Measurements from ENCODE around the gene RCVRN. TPM values are rescaled to one million over a fixed set of nuclear protein-coding genes. Genes with fewer than 3 reads are reported as not detected.
A peak's percentile ranks its signal among the peaks of the same experiment; 100 is the strongest.

Gene RCVRN
- total RNA-seq, 2 experiments from 2014 or later = not detected

DNA sequence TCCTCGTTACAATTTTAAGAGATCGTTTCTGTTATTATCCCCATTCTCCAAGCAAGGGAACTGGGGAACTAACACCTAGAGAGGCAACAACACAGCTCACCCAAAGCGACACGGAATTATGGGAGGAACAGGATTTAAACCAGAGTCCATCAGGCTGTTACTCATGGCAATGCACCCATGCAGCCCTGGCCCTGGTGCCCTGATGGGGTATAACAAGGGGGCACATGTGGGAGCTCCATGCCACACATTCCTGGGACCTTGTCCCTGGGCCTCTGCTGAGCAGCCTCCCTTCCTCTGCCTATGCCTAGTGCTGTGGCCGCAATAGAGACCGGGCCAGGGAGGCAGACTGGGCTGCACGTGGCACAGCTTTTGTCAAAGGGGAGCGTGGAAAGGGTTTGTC lies 13.3 kb upstream of the RCVRN start:
- POLR2A ChIA-PET = no interaction called here
- Mint-ChIP-seq H3K9me3 (no peaks in the 10 kb centered on the region), H3K4me1 (ENCODE audit: low read depth) (no peaks in the 10 kb centered on the region), H3K4me3 (no peak overlapping the region), H3K27ac (no peak overlapping the region), H3K36me3 (no peaks in the 10 kb centered on the region), H3K27me3 (no peaks in the 10 kb centered on the region)
- intact Hi-C loops (cut with micrococcal nuclease) = no loop called here
- no peak for DNase-seq
- CTCF ChIA-PET = no interaction called here

DNA sequence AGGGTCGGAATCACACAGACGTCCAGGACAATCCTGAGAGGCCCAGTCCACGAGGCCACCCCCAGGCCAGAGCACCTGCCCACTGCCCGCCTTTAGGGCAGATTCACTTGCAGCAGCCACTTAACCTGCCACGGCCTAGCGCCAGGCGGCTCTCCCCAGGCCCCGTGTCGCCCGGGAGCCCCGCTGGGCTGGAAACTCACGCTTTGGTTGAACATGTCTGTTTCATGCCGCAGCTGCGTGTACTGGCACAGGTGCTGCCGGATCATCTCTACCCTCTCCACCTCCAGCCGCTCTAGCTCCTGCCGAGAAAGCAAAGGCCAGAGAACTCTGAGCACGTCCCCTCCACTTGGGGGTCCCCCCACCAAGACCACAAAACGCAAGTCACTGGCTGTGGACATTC lies 12.7 kb upstream of the RCVRN start:
- H3K27ac Mint-ChIP-seq = no peak overlapping the region
- H3K4me3 Mint-ChIP-seq = no peak overlapping the region
- no peaks in the 10 kb centered on the region for H3K27me3 Mint-ChIP-seq
- no peaks in the 10 kb centered on the region for H3K36me3 Mint-ChIP-seq
- POLR2A ChIA-PET = no interaction called here
- no peaks in the 10 kb centered on the region for H3K9me3 Mint-ChIP-seq
- no peaks in the 10 kb centered on the region for H3K4me1 Mint-ChIP-seq (ENCODE audit: low read depth)
- intact Hi-C loops (cut with micrococcal nuclease) = no loop called here
- CTCF ChIA-PET = no interaction called here
- no peak for DNase-seq

DNA sequence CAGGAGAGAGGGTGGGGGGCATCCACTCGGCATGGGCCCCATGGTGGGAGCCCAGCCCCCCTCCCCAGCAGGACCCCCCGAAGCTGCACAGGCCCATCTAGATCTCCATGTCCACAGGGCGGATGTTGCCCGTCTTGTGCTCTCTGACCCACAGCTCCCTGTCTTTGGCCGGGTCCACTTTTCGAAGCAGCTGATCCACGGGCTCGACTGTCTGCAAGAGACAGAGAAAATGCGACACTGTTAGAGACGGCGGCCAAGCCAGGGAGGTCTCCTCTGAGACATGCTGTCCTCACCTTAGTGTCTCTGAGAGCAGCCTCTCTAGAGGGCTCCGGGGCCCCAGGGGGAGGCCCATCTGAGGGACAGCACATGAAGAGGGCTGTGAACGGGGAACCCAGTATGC lies 12.1 kb upstream of the RCVRN start:
- ChIA-PET POLR2A (no interaction called here), CTCF (no interaction called here)
- H3K36me3 Mint-ChIP-seq = no peaks in the 10 kb centered on the region
- no peak overlapping the region for H3K27ac Mint-ChIP-seq
- H3K27me3 Mint-ChIP-seq = no peaks in the 10 kb centered on the region
- no peak for DNase-seq
- no peaks in the 10 kb centered on the region for H3K9me3 Mint-ChIP-seq
- intact Hi-C loops (cut with micrococcal nuclease) = no loop called here
- H3K4me3 Mint-ChIP-seq = no peak overlapping the region
- H3K4me1 Mint-ChIP-seq (ENCODE audit: low read depth) = no peaks in the 10 kb centered on the region

DNA sequence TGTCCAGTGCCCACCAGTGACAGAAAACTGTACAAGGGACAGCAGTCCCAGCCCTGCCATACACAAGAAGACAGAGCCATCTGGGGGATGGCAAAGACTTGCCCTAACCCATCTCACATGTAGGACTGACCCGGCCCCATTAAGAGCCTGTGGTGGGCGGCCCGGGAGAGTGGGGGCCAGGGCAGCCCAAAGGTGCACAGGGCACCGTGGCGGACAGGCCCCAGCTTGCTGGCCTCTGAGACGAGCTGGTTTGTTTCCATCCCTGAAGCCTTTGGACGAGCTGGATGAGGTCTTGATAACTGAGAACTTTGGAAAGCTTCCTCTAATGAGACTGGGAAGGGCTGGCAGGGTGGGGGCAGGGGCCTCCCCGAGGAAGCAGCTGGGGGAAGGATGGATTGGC lies 11.0 kb upstream of the RCVRN start:
- no peaks in the 10 kb centered on the region for H3K4me1 Mint-ChIP-seq (ENCODE audit: low read depth)
- DNase-seq = no peak
- CTCF ChIA-PET = no interaction called here
- POLR2A ChIA-PET = no interaction called here
- no peak overlapping the region for H3K27ac Mint-ChIP-seq
- H3K9me3 Mint-ChIP-seq = no peaks in the 10 kb centered on the region
- no peaks in the 10 kb centered on the region for H3K27me3 Mint-ChIP-seq
- no peaks in the 10 kb centered on the region for H3K36me3 Mint-ChIP-seq
- H3K4me3 Mint-ChIP-seq = no peak overlapping the region
- intact Hi-C loops (cut with micrococcal nuclease) = no loop called here

DNA sequence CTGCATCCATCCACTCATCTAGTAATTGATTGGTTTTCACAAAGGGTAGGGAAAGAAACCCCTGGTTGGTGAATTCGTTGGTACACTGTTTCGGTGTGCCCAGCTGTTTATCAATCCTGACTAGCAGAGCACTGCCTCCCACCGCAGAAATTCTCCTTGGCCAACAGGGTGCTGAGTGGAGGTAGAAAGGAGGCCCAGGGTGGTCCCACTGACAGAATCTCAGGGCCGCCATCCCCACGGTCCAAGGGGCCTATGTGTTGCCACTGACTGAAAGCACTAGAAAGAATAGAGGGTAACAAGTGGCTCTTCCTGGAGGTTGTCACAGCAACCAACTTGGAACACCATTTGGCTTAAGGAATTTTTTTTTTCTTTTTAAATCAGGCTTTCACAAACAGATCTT lies 8.4 kb upstream of the RCVRN start:
- no peaks in the 10 kb centered on the region for H3K27me3 Mint-ChIP-seq
- H3K4me1 Mint-ChIP-seq (ENCODE audit: low read depth) = no peaks in the 10 kb centered on the region
- no peak for DNase-seq
- no peak overlapping the region for H3K27ac Mint-ChIP-seq
- intact Hi-C loops (cut with micrococcal nuclease) = no loop called here
- CTCF ChIA-PET = interaction anchor here (1.3 kb wide), 1 partner anchor 11 kb away, joined by 5 read pairs; no protein-coding TSS in a partner anchor
- H3K9me3 Mint-ChIP-seq = no peaks in the 10 kb centered on the region
- H3K36me3 Mint-ChIP-seq = no peaks in the 10 kb centered on the region
- H3K4me3 Mint-ChIP-seq = no peak overlapping the region
- POLR2A ChIA-PET = no interaction called here

DNA sequence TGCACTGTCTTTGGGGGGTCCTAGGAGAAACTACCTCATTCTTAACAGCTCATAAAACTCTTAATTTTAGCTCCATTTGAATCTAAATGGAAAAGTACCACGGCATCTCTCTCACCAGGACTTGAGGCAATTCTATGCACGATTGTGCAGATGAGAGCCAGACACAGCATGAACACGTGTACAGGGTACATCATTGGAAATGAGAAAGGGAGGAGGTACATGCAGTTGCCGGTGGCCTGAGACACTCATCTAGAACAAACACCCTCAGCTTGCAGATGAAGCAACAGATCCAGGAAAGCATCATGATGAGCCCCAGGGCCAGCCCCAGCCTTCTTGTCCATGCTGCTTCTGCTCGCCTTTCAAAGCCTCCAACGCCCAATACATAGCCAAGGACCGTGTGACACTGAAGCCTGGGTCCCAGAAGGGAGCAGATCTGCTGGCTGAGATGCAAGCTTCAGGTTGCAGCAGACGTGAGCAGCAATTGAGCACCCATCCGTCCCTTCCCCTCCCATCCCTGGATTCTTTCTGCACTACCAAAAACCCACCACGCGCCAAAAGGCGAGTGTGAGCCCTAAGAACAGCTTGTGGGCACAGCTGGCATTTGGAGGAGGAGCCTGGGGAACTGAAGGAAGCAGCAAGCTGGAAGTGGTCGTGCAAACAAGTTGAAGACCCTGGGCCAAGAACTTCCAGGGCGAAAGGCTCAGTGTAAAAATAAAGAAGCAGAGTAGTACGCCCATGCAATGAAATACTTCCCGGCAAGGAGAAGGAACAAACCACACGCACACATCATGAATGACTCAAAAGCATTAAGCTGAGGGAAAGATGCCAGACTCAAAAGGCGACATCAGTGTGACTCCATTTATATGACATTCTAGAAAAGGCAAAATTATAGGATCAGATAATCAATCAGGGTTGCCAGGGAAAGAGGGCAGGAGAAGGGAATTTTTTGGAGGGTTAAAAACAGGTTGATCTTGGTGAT lies 7.3 kb upstream of the RCVRN start:
- ChIA-PET POLR2A (no interaction called here), CTCF (interaction anchor here (1.1 kb wide), 1 partner anchor 415 kb away, joined by 3 read pairs; no protein-coding TSS in a partner anchor)
- intact Hi-C loops (cut with micrococcal nuclease) = no loop called here
- Mint-ChIP-seq H3K9me3 (no peaks in the 10 kb centered on the region), H3K4me1 (ENCODE audit: low read depth) (no peaks in the 10 kb centered on the region), H3K27me3 (no peaks in the 10 kb centered on the region), H3K27ac (no peak overlapping the region), H3K36me3 (no peaks in the 10 kb centered on the region), H3K4me3 (no peak overlapping the region)
- no peak for DNase-seq

DNA sequence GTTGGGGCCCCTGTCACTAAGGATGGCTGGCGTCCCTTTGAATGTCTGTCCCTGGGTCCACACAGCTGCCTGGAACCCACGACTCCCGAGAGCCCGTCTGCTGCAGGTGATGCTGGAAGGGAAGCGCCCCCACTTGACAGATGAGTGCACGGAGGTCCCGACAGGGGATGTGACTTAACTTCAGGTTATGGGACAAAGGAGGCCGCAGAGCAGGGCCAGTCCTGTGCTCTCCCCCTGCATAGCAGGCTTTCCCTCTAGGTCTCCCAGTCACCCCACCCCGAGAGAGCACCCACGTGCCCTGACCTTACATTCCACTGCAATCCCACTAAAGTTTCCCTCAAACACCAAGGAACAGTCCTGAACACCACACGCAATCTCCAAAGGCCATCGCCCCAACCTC lies 6.0 kb upstream of the RCVRN start:
- DNase-seq = no peak
- intact Hi-C loops (cut with micrococcal nuclease) = no loop called here
- Mint-ChIP-seq H3K4me3 (no peak overlapping the region), H3K27ac (no peak overlapping the region), H3K9me3 (no peaks in the 10 kb centered on the region), H3K27me3 (no peaks in the 10 kb centered on the region), H3K36me3 (no peaks in the 10 kb centered on the region), H3K4me1 (ENCODE audit: low read depth) (no peaks in the 10 kb centered on the region)
- ChIA-PET CTCF (interaction anchor here (1.1 kb wide), 1 partner anchor 416 kb away, joined by 3 read pairs; no protein-coding TSS in a partner anchor), POLR2A (no interaction called here)

DNA sequence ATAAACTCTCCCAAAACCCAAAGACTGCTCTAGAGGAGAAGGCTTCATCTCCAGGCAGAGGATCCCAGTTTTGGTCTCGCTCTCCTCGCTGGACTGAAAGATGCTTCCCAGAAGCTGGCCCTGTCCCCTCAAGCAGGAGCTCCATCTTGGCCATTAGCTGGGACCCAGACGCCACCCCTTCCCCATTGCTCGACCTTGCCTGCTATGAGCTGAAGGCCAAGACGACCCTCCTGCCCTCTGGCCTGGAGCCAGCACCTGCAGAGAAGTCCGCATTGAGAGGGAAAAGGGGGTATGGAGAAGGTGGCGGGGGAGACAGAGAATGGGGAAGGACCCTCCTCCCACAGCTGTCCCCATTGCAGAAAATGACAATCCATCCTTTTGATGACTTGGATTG lies 3.6 kb upstream of the RCVRN start:
- no peak for DNase-seq
- Mint-ChIP-seq H3K4me3 (no peak overlapping the region), H3K4me1 (ENCODE audit: low read depth) (no peaks in the 10 kb centered on the region), H3K27me3 (no peaks in the 10 kb centered on the region), H3K9me3 (no peaks in the 10 kb centered on the region), H3K27ac (no peak overlapping the region), H3K36me3 (no peaks in the 10 kb centered on the region)
- intact Hi-C loops (cut with micrococcal nuclease) = no loop called here
- ChIA-PET CTCF (no interaction called here), POLR2A (interaction anchor here (0.6 kb wide), 1 partner anchor 18 kb away, joined by 3 read pairs; no protein-coding TSS in a partner anchor)

DNA sequence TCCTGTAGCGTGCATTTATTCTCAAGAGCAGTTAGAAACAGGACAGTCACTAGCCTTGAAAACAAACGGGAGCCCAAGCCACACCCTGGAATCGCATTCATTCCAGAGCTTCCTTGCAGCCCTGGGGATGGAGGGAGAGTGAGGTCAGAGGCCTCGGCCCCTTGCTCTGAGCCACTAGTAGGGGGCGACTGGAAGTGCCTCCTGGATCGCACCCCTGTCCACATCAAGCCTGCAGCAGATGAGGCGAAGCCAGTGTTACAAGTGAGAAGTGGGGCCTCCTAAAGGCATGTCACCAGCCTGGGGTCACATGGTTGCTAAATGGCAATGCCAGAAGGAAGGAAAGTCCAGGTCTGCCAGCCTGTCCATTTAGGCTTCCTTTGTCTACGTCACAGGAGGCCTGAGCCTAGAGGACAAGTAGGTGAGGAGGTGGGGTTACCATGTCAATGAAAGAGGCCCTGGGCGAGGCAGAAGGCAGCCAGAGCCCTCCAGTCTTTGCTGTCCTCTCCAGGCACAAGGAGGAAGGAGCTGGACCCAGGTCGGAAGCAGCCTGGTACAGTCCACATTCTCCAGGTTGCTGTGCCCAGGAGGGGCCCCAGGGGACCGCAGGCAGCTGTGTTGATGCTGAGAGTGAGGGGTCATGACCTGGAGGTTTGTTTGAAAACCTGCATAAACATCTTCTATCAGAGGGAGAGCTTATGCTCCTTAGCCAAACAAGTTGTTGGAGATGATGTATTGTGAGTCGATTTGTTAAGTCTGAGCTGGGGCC lies 3.0 kb upstream of the RCVRN start:
- ChIA-PET POLR2A (interaction anchor here (0.6 kb wide), 1 partner anchor 18 kb away, joined by 3 read pairs; no protein-coding TSS in a partner anchor), CTCF (no interaction called here)
- Mint-ChIP-seq H3K27ac (no peak overlapping the region), H3K4me1 (ENCODE audit: low read depth) (no peaks in the 10 kb centered on the region), H3K9me3 (no peaks in the 10 kb centered on the region), H3K36me3 (no peaks in the 10 kb centered on the region), H3K4me3 (no peak overlapping the region), H3K27me3 (no peaks in the 10 kb centered on the region)
- intact Hi-C loops (cut with micrococcal nuclease) = no loop called here
- DNase-seq = no peak

DNA sequence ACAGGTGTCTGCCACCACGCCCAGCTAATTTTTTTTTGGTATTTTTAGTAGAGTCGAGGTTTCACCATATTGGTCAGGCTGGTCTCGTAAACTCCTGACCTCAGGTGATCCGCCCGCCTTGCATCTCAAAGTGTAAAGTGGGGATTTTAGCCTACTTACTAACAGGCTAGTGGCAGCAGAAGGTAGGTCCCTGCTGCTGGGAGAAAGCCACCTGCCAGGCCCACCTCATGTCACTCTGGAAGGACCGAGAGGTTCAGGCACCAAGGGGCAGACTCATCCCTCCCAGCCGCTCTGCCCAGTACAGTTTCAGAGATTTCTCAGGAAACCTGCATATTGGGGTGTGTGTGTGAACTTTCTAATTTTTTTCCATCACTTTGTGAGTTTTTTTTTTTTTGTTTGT lies 2.1 kb upstream of the RCVRN start:
- Mint-ChIP-seq H3K27me3 (no peaks in the 10 kb centered on the region), H3K27ac (no peak overlapping the region), H3K4me1 (ENCODE audit: low read depth) (no peaks in the 10 kb centered on the region), H3K9me3 (no peaks in the 10 kb centered on the region), H3K36me3 (no peaks in the 10 kb centered on the region), H3K4me3 (no peak overlapping the region)
- intact Hi-C loops (cut with micrococcal nuclease) = no loop called here
- POLR2A ChIA-PET = no interaction called here
- CTCF ChIA-PET = no interaction called here
- no peak for DNase-seq

DNA sequence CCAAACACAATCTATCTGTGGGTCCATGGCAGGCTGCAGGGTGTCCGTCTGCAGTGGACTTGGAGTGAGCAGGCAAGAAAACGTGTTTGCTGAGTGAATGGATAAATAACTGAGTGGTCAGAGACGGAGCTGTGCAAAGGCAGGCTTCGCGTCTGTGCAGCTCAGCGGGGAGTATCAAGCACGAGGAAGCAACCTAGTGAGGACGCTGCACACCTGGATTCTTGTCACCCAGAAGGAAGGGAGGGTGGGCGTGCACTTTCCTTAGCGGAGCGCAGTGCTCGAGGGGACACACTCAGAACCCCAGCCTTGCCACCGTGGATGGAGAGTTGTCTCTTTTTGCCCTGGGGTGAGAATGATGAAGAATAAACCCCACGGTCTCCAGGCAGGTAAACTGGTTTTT lies 1.5 kb upstream of the RCVRN start:
- no peak overlapping the region for H3K4me3 Mint-ChIP-seq
- H3K27ac Mint-ChIP-seq = no peak overlapping the region
- intact Hi-C loops (cut with micrococcal nuclease) = no loop called here
- no peaks in the 10 kb centered on the region for H3K36me3 Mint-ChIP-seq
- H3K4me1 Mint-ChIP-seq (ENCODE audit: low read depth) = no peaks in the 10 kb centered on the region
- H3K9me3 Mint-ChIP-seq = no peaks in the 10 kb centered on the region
- no peak for DNase-seq
- ChIA-PET CTCF (no interaction called here), POLR2A (no interaction called here)
- no peaks in the 10 kb centered on the region for H3K27me3 Mint-ChIP-seq

DNA sequence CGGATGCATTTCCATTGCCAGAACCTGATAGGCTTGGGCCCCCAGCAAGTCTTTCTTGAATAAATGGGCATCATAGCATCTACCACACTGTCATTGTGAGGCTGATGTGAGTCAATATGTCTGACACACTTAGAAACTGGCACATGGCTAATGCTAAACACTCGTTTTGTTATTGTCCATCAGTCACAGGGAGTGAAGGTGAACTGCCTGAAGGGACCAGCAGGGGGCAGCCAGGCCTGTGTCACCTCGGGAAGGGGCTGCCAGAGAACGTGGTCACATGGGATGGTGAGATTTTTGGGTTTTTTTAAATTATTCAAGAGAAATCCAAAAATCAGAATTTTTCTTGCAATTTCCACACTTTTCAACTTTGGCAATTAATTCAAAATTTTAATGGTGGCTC lies 831 bp upstream of the RCVRN start:
- CTCF ChIA-PET = interaction anchor here (1.2 kb wide), 1 partner anchor 19 kb away, joined by 7 read pairs; no protein-coding TSS in a partner anchor
- intact Hi-C loops (cut with micrococcal nuclease) = no loop called here
- no peaks in the 10 kb centered on the region for H3K9me3 Mint-ChIP-seq
- no peak overlapping the region for H3K4me3 Mint-ChIP-seq
- H3K27ac Mint-ChIP-seq = no peak overlapping the region
- DNase-seq = peak; percentile 35
- no peaks in the 10 kb centered on the region for H3K4me1 Mint-ChIP-seq (ENCODE audit: low read depth)
- POLR2A ChIA-PET = no interaction called here
- peaks cover 4% of the 10 kb centered on the region for H3K27me3 Mint-ChIP-seq
- H3K36me3 Mint-ChIP-seq = no peaks in the 10 kb centered on the region
